Renal pelvis (tissue), 12 donors: ENCODE measurements around the gene SYT11. TPM values are rescaled to one million over a fixed set of nuclear protein-coding genes. Genes with fewer than 3 reads are reported as not detected.
"Not testable (repeated sequence)": the region's sequence is repeated elsewhere in the genome, so short reads cannot be mapped to it uniquely, and the experiment has no call there.

Experiments
- DNase-seq: peaks from one replicate; pipeline ENCODE4 v3.0.0-alpha.2; 2013
- long read RNA-seq, 16 experiments: transcript quantifications; one replicate each; lab custom pipeline, GENCODE V29; 2026
- polyA plus RNA-seq, 3 donors: library from polyadenylated mRNA; unstranded; fragments of 120-200 nt; gene quantifications; one replicate each; pipeline ENCODE4 v1.2.1, GENCODE V29; 2013; ENCODE audit not compliant: insufficient read length in 3 of 3

SYT11 gene
- polyA plus RNA-seq, result 10 to 100 TPM; 17.4 to 20.3 (median 19.2) TPM
- long read RNA-seq, donor 1, result 0 reads
- long read RNA-seq, donor 2, full-length matches to known transcripts, result 3 of 3 reads
- long read RNA-seq, donor 2, partial matches to known transcripts, result 0 of 3 reads
- long read RNA-seq, donor 2, other reads (novel, unspliced or antisense), result 0 of 3 reads
- long read RNA-seq, donor 3, full-length matches to known transcripts, result 1 of 1 reads
- long read RNA-seq, donor 3, partial matches to known transcripts, result 0 of 1 reads
- long read RNA-seq, donor 3, other reads (novel, unspliced or antisense), result 0 of 1 reads
- long read RNA-seq, donor 4, full-length matches to known transcripts, result 3 of 29 reads
- long read RNA-seq, donor 4, partial matches to known transcripts, result 8 of 29 reads
- long read RNA-seq, donor 4, other reads (novel, unspliced or antisense), result 18 of 29 reads
- long read RNA-seq, donor 5, partial matches to known transcripts, result 7 of 7 reads
- long read RNA-seq, donor 5, other reads (novel, unspliced or antisense), result 0 of 7 reads
- long read RNA-seq, donor 6, partial matches to known transcripts, result 15 of 23 reads
- long read RNA-seq, donor 6, other reads (novel, unspliced or antisense), result 8 of 23 reads
- long read RNA-seq, donor 7, full-length matches to known transcripts, result 1 of 7 reads
- long read RNA-seq, donor 7, partial matches to known transcripts, result 6 of 7 reads
- long read RNA-seq, donor 7, other reads (novel, unspliced or antisense), result 0 of 7 reads
- long read RNA-seq, donor 8, result 0 reads
- long read RNA-seq, donor 9, full-length matches to known transcripts, result 2 of 13 reads
- long read RNA-seq, donor 9, partial matches to known transcripts, result 11 of 13 reads
- long read RNA-seq, donor 9, other reads (novel, unspliced or antisense), result 0 of 13 reads
- long read RNA-seq, donor 10, full-length matches to known transcripts, result 2 of 42 reads
- long read RNA-seq, donor 10, partial matches to known transcripts, result 40 of 42 reads
- long read RNA-seq, donor 10, other reads (novel, unspliced or antisense), result 0 of 42 reads
- long read RNA-seq, donor 11, full-length matches to known transcripts, result 1 of 9 reads
- long read RNA-seq, donor 11, partial matches to known transcripts, result 8 of 9 reads
- long read RNA-seq, donor 11, other reads (novel, unspliced or antisense), result 0 of 9 reads
- long read RNA-seq, donor 12, full-length matches to known transcripts, result 4 of 4 reads
- long read RNA-seq, donor 12, partial matches to known transcripts, result 0 of 4 reads
- long read RNA-seq, donor 12, other reads (novel, unspliced or antisense), result 0 of 4 reads
- long read RNA-seq, donor 13, full-length matches to known transcripts, result 1 of 1 reads
- long read RNA-seq, donor 13, partial matches to known transcripts, result 0 of 1 reads
- long read RNA-seq, donor 13, other reads (novel, unspliced or antisense), result 0 of 1 reads
- long read RNA-seq, donor 14, result 0 reads
- long read RNA-seq, donor 15, full-length matches to known transcripts, result 5 of 5 reads
- long read RNA-seq, donor 15, partial matches to known transcripts, result 0 of 5 reads
- long read RNA-seq, donor 15, other reads (novel, unspliced or antisense), result 0 of 5 reads
- long read RNA-seq, donor 16, full-length matches to known transcripts, result 3 of 3 reads
- long read RNA-seq, donor 16, partial matches to known transcripts, result 0 of 3 reads
- long read RNA-seq, donor 16, other reads (novel, unspliced or antisense), result 0 of 3 reads

- DNase-seq, result peak; percentile 97
Measured at GRCh38 chr1:155859234-155859829, at the start of gene SYT11. SYT11 (plus strand) TSS chr1:155859567; CDS start chr1:155859762, 195 bp downstream.

GRCh38 chr1:155812878-155813277, 46.5 kb upstream of the SYT11 start:
- DNase-seq, result no peak

DNA sequence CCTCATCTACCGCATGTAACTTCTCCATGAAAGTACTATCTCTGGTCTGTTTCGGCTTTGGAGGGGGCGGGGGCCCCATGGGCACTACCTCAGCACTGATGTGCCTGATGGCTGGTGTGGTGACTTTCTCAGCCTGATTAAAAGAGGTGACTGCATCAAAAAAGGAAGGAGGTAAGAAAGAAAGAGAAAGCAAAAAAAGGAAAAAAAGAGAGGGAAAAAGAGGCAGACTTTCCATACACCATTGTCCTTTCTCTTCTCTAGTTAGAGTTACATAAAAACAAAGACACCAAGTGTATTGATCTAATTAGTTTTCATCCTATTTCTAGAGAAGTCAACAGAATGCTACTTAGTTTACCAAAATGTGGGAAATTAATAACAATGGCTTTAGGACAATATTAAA, 45.7 kb upstream of the SYT11 start:
- no peak for DNase-seq

- no peak for DNase-seq
Measured at GRCh38 chr1:155816351-155816750, 43.0 kb upstream of the SYT11 start.

DNA sequence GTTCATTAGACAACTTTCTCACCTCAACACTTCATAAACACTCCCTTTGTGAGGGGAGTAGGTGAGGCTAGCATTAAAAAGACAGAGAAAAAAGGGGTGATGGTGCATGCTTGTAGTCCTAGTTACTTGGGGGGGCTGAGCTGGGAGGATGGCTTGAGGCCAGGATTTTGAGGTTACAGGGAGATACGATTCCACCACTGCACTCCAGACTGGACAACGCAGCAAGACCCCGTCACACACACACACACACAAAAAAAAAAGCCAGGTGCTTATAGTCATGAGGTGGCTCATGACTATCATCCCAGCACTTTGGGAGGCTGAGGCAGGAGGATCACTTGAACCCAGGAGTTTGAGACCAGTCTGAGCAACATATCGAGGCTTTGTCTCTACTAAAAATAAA, 31.9 kb upstream of the SYT11 start:
- DNase-seq, result no peak

DNA sequence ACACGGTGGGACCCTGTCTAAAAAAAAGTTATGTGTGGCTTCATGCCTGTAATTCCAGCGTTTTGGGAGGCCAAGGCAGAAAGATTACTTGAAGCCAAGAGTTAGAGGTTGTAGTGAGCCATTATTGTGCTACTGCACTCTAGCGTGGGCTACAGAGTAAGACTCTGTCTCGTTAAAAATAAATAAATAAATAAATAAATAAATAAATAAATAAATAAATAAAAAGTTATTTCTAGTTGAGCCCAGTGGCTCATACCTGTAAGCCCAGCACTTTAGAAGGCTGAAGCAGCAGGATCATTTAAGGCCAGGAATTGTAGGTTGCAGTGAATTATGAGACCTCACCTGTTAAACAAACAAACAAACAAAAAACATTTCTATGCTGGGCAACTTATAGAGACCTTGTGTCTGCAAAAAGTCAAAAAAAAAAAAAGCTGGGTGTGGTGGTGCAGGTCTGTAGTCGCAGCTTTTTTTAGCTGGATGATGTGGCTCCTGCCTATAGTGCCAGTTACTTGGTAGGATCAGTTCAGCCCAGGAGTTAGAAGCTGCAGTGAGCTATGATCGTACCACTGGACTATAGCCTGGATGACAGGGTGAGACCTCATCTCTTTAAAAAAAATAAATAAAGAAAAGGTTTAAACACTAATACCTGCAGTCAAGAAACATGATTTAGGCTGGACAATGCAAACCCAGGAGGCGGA, 27.9 kb upstream of the SYT11 start:
- DNase-seq, result no peak

DNA sequence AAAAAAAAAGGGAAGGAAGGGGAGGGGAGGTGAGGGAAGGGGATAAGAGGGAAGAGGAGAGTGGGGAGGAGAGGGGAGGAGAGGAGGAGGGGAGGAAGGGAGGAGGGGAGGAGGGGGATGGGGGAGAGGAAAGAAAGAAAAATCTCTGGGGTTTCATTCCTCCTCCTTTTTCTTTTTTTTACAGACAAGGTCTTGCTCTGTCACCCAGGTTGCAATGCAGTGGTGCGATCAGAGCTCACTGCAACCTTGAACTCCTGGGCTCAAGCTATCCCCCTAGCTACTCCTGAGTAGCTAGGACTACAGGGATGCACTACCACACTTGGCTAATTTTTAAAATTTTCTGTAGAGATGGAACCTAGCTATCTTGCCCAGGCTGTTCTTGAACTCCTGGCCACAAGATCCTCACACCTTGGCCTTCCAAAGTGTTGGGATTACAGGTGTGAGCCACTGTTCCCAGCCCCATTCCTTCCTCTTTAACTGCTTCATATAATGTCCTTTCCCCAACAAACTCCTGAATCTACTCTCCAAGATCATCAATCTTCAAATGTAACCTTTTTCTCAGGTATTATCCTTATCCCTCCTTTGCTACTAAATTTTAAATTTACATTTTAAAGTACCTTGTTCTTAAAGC, 25.6 kb upstream of the SYT11 start:
- DNase-seq, result no peak

DNA sequence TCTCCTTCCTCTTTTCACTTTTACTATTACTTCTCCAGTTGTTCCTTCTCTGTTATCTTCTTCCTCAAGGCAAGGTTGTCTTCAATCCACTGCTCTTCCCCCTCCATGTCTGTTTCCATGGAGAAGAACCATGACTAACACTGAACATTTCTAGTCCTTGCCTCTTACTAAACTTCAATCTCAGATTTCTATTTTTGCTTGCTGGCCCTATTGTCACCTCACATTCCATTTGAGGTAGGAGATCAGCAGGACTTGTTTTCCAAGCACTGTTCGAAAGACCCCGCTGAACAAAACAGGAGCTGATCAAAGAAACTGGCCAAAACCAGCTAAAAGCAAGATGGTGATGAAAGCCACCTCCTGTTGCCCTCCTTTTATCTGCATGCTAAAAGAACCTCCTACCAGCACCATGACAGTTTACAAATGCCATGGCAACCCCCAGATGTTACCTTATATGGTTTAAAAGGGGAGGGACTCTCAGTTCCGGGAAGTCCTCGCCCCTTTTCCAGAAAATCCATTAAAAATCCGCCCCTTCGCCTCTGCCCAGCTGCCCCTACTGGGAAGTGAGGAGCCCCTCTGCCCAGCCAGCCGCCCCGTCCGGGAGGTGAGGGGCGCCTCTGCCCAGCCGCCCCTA, 25.0 kb upstream of the SYT11 start:
- no peak for DNase-seq

DNA sequence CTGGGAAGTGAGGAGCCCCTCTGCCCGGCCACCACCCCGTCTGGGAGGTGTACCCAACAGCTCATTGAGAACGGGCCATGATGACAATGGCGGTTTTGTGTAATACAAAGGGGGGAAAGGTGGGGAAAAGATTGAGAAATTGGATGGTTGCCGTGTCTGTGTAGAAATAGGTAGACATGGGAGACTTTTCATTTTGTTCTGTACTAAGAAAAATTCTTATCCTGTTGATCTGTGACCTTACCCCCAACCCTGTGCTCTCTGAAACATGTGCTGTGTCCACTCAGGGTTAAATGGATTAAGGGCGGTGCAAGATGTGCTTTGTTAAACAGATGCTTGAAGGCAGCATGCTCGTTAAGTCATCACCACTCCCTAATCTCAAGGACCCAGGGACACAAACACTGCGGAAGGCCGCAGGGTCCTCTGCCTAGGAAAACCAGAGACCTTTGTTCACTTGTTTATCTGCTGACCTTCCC, 24.4 kb upstream of the SYT11 start:
- DNase-seq, result not testable (repeated sequence)

DNA sequence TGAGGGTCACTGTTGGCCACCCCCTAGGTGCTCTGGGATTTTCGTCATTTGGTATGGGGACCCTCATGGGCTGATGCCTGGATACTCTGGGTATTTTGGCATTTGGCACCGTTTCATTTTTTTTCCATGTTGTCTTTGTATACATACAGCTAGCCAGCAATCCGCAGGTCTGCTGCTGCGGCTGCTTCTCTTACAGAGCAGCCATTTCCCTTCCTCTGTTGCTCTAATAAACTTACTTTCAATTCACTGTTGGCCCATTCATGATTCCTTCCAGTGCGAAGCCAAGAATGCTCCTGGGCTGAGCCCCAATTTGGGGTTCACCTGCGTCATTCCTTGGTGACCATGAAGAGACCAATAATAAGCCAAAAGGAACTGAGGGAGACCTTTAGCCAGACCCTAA, 23.8 kb upstream of the SYT11 start:
- no peak for DNase-seq

GRCh38 chr1:155840386-155840785, 19.0 kb upstream of the SYT11 start:
- no peak for DNase-seq

DNA sequence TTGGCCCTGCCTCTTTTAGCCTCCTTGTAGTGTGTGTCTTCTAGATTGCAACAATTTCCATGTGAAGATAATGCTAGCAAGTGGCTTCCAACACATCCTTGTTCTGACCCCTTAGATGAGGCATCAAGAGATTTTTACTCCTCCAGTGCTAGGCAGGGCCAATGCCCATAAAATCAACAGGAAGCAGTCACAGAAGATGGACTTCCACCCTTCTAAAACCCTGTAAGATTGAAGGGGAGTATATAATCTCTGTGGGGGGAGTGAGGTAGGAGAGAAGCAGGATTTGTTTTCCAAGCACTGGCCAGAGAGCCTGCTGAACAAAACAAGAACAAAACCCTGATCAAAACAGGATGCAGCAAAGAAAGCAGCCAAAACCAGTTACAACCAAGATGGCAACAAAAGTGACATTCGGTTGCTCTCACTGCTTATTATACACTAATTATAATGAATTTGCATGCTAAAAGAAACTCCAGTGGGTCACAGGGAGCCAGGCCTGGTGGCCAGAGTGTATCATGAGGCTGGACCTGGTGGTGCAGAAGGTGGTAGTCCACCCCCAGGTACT, 14.4 kb upstream of the SYT11 start:
- no peak for DNase-seq

DNA sequence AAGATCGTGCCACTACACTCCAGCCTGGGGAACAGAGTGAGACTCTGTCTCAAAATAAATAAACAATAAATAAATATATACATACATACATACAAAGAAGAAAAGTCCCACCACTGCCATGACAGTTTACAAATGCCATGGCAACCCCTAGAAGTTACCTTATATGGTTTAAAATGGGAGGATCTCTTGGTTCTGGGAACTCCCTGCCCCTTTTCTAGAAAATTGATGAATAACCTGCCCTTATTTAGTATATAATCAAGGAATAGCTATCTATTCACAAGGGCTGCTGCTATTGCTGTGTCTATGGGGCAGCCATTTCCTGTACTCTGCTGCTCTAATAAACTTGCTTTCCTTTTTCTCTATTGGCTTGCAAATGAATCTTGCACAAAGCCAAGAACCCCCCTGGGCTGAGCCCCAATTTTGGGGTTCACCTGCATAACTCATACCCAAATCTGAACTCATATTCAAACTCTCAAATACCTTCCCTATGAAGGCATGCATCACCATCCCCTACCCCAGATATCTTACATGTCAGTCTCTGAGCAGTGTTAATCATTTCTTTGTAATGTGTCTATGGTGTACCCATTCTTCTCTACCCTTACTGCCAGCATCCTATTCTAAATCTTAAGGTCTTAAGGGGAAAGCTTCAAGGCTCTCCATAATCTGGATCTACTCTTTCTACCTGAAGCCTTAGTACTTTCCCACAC, 11.4 kb upstream of the SYT11 start:
- DNase-seq, result no peak

DNA sequence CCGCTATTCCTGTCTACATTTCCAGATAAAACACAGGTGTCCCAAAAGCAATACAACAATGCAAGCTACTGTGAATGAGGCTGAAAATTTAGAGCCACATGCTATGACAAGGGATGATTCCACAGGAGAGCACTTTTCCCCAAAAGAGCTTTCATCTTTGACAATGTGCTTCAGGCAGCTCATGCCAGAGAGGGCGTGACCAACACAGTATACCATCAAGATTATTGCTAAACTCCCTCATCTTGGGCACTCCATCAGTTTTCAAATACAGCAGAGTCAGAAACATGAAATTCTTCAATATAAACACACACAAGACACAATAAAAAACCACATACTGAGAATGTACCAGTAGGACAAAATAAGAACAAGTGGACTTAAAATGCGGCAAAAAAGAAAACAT, 9.0 kb upstream of the SYT11 start:
- no peak for DNase-seq

GRCh38 chr1:155856257-155856974, 3.0 kb upstream of the SYT11 start:
- DNase-seq, result no peak

DNA sequence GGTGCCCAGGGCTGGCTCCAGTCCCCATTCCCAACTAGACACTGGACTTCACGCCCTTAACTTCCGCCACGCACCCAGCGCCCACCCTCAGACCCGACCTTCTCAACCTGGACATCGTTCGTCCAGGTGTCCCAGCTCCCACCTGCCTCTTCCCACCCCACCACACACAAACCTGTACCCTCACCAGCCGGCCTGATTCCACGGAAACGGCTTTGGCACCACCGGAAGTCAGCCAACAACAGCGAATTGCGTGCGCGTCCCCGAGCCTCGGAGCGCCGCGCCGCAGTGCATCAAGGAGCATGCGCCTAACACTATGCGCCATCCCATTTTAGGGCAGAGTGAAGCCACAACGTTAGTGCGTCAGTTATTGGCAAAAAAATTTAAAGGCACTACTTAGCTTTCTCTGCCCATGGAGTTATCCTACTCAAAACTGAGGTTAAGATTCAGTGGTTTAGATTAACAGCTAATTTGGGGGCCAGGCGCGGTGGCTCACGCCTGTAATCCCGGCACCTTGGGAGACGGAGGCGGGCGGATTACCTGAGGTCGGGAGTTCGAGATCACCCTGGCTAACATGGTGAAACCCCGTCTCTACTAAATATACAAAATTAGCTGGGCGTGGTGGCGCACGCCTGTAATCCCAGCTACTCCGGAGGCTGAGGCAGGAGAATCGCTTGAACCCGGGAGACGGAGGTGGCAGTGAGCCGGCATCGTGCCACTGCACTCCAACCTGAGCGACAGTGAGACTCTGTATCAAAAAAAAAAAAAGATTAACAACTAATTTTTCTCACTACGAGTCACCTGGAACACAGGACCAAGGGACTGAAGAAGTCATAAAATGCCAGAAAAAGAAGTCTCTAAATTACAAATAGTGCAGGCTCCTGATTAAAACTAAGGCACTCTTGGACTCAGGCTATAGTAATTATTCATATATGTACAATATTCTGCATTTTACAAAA, 2.1 kb upstream of the SYT11 start, which contains the start of gene GON4L:
Gene GON4L (minus strand): TSS at position 240 of the 956 bp plus-strand sequence. CDS start 3,434 bp downstream, outside the sequence.
- DNase-seq, result peak; percentile 93
